Mesodermal cell (in vitro differentiated cells): ENCODE measurements around the gene TMEM87A.
A peak's percentile ranks its signal among the peaks of the same experiment; 100 is the strongest.

Experiments used
- H3K27ac ChIP-seq: 2 replicates; pipeline ENCODE4 v1.7.0; 2013; ENCODE audit warnings: mild to moderate bottlenecking, low read depth, low read length, moderate library complexity; ENCODE audit not compliant: severe bottlenecking
- H3K36me3 ChIP-seq: 2 replicates; pipeline ENCODE4 v1.7.1; 2013; ENCODE audit warnings: mild to moderate bottlenecking, low read length, moderate library complexity; ENCODE audit not compliant: control insufficient read depth, insufficient read depth
- H3K4me1 ChIP-seq: one replicate; pipeline ENCODE4 v1.7.1; 2013; ENCODE audit warnings: mild to moderate bottlenecking, low read length; ENCODE audit not compliant: insufficient read depth, control insufficient read depth, poor library complexity, severe bottlenecking
- H3K4me3 ChIP-seq: 2 replicates; pipeline ENCODE4 v1.7.0; 2013; ENCODE audit warnings: low read length, control low read depth, mild to moderate bottlenecking; ENCODE audit not compliant: insufficient read depth, poor library complexity, severe bottlenecking; ENCODE audit errors: extremely low read depth
- H3K9me3 ChIP-seq: 2 replicates; pipeline ENCODE4 v1.7.1; 2013; ENCODE audit warnings: mild to moderate bottlenecking, low read length, moderate library complexity; ENCODE audit not compliant: control insufficient read depth
- WGBS, 2 experiments: methylation state at CpG; one replicate each; pipeline ENCODE4 v1.1.5; 2013; ENCODE audit warnings: missing lambda C conversion rate in 2 of 2; ENCODE audit not compliant: insufficient coverage in 2 of 2; 5-methylcytosine and 5-hydroxymethylcytosine counted together

Gene TMEM87A

GRCh38 chr15:42228036-42228435 lies 45.2 kb downstream of the TMEM87A start:
- H3K36me3 ChIP-seq: peaks cover 78% of the 10 kb centered on the region
- no peak overlapping the region for H3K4me3 ChIP-seq
- no peak overlapping the region for H3K27ac ChIP-seq
- WGBS, 2 experiments: no CpG with 5 or more reads among the region's 1 CpG
- H3K4me1 ChIP-seq: no peaks in the 10 kb centered on the region
- no peaks in the 10 kb centered on the region for H3K9me3 ChIP-seq

- Histone ChIP-seq H3K4me3 (no peak overlapping the region), H3K9me3 (no peaks in the 10 kb centered on the region), H3K36me3 (peaks cover 80% of the 10 kb centered on the region), H3K27ac (no peak overlapping the region), H3K4me1 (no peaks in the 10 kb centered on the region)
- 96 to 100% methylated on average over 4 of the region's 5 CpGs for WGBS, 2 experiments
Observed at GRCh38 chr15:42226648-42227047, 46.6 kb downstream of the TMEM87A start.

- WGBS, 2 experiments: 100% methylated on average over 1 of the region's 2 CpGs; no CpG with 5 or more reads in 1 of the 2 experiments
- Histone ChIP-seq H3K27ac (no peak overlapping the region), H3K36me3 (peaks cover 71% of the 10 kb centered on the region), H3K4me3 (no peak overlapping the region), H3K9me3 (no peaks in the 10 kb centered on the region), H3K4me1 (no peaks in the 10 kb centered on the region)
Observed at GRCh38 chr15:42220216-42220615, 53.0 kb downstream of the TMEM87A start.

GRCh38 chr15:42218953-42219592 lies 54.2 kb downstream of the TMEM87A start:
- WGBS, 2 experiments: 100% methylated on average over 1 of the region's 2 CpGs; no CpG with 5 or more reads in 1 of the 2 experiments
- H3K9me3 ChIP-seq: no peaks in the 10 kb centered on the region
- peaks cover 69% of the 10 kb centered on the region for H3K36me3 ChIP-seq
- no peaks in the 10 kb centered on the region for H3K4me1 ChIP-seq
- H3K27ac ChIP-seq: no peak overlapping the region
- no peak overlapping the region for H3K4me3 ChIP-seq

GRCh38 chr15:42217568-42217967 lies 55.7 kb downstream of the TMEM87A start:
- Histone ChIP-seq H3K4me1 (no peaks in the 10 kb centered on the region), H3K27ac (no peak overlapping the region), H3K9me3 (no peaks in the 10 kb centered on the region), H3K4me3 (no peak overlapping the region), H3K36me3 (peaks cover 73% of the 10 kb centered on the region)
- WGBS, 2 experiments: 67% methylated on average over 1 of the region's 2 CpGs; no CpG with 5 or more reads in 1 of the 2 experiments

- H3K27ac ChIP-seq: no peak overlapping the region
- H3K9me3 ChIP-seq: no peaks in the 10 kb centered on the region
- no peak overlapping the region for H3K4me3 ChIP-seq
- WGBS, 2 experiments: 100% methylated on average over 1 to 2 of the region's 4 CpGs
- no peaks in the 10 kb centered on the region for H3K4me1 ChIP-seq
- H3K36me3 ChIP-seq: peaks cover 74% of the 10 kb centered on the region
Observed at GRCh38 chr15:42215913-42216829, 57.1 kb downstream of the TMEM87A start.

GRCh38 chr15:42214600-42214999 lies 58.6 kb downstream of the TMEM87A start:
- H3K36me3 ChIP-seq: peaks cover 86% of the 10 kb centered on the region
- H3K4me3 ChIP-seq: no peak overlapping the region
- no peak overlapping the region for H3K27ac ChIP-seq
- no peaks in the 10 kb centered on the region for H3K9me3 ChIP-seq
- H3K4me1 ChIP-seq: no peaks in the 10 kb centered on the region
- 100% methylated on average over 1 of the region's 1 CpG; no CpG with 5 or more reads in 1 of the 2 experiments for WGBS, 2 experiments

- Histone ChIP-seq H3K36me3 (peaks cover 86% of the 10 kb centered on the region), H3K27ac (no peak overlapping the region), H3K9me3 (no peaks in the 10 kb centered on the region), H3K4me1 (no peaks in the 10 kb centered on the region), H3K4me3 (no peak overlapping the region)
Observed at GRCh38 chr15:42213511-42213910, 59.7 kb downstream of the TMEM87A start.

GRCh38 chr15:42210696-42211095 lies 62.5 kb downstream of the TMEM87A start:
- Histone ChIP-seq H3K9me3 (no peaks in the 10 kb centered on the region), H3K27ac (no peak overlapping the region), H3K4me3 (no peak overlapping the region), H3K4me1 (no peaks in the 10 kb centered on the region), H3K36me3 (peaks cover 69% of the 10 kb centered on the region)
- 95 to 96% methylated on average over 3 of the region's 4 CpGs for WGBS, 2 experiments

GRCh38 chr15:42207674-42208579 lies 65.3 kb downstream of the TMEM87A start, which contains the start of gene VPS39:
Gene VPS39 (minus strand): TSS chr15:42208304. CDS start chr15:42208153, 151 bp downstream.
- peak within 1 kb of the TSS; percentile 70 for H3K27ac ChIP-seq
- peak within 1 kb of the TSS; percentile 62 for H3K4me3 ChIP-seq
- peaks cover 60% of the 10 kb centered on the region for H3K36me3 ChIP-seq
- H3K4me1 ChIP-seq: no peaks in the 10 kb centered on the region
- H3K9me3 ChIP-seq: no peaks in the 10 kb centered on the region
- 0 to 2% methylated on average over 28 to 32 of the region's 45 CpGs for WGBS, 2 experiments
